ENCODE measurements around the gene ZCCHC7.
"Not testable (repeated sequence)": the region's sequence is repeated elsewhere in the genome, so short reads cannot be mapped to it uniquely, and the experiment has no call there.

The ZCCHC7 gene

DNA sequence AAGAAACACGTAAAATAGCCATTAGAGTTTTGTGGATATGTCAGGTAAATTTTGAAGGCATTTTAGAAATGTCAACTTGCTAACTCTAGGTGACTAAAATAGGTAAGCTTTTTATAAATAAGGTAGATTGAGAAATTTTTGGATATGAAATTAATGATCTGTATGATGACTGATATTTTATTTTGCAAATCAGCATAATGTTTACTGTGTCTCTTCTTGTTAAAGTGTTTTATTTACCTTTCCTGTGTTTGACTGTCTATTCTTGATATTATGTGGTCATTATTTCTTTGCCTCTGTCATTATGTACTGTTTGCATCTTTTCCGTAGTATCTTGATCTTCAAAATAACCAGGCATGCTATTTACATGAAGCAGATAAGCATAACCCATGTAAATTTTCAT lies 58.4 kb downstream of the ZCCHC7 start:
- no peak for DNase-seq (ENCODE audit: low spot score)

DNA sequence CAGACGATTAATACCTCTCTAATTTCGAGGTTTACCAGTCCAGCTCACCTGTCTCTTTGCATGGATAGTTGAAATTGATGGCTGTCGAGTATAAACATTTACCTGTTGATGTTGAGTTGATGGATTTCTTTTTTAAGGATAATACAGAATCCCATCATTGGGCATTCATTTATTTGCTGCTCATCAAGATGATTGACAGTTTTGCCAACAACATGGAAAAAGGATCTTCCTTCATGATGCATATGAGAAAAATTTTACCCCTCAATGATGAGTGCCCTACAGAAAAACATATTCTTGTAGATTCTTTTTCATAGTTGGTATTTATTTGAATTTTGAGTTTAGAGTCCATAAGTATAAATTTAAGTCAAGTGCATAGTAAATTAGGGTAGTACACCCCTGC lies 59.2 kb downstream of the ZCCHC7 start:
- DNase-seq (ENCODE audit: low spot score) = no peak

DNA sequence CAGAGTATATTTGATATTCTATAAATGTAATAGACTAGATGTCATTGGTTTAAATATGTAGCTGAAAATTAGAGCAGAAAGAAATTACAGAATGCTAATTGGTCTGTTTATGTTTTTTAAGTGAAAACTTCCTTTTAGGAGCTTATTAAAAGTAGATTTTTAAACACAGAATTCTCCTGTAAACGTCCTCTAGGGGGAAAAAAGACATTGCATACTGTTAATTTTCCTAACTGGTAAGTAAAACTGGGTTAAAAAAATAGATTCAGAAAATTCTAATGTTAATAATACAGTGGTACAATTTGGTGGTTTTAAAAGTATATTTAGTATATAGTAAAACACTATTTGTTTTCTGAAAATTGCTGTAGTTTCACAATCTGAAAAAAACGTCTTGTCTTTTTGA lies 59.8 kb downstream of the ZCCHC7 start:
- DNase-seq (ENCODE audit: low spot score) = no peak

DNA sequence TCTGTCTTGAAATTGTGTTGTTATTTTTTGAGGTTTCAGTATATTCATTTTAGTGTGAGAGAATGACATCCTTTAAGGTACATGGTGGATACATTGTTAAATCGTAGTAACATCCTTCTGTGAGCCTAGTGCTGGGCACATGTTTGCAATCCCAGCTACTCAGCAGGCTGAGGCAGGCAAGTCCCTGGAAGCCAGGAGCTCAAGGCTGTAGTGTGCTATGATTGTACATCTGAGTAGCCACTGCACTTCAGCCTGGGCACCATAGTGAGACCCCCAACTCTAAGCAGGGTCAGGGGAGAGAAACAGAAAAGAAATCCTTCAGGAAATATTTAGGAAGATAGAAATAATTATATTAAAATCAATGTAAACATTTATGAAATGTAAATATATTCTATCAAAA lies 62.3 kb downstream of the ZCCHC7 start:
- DNase-seq (ENCODE audit: low spot score) = no peak

DNA sequence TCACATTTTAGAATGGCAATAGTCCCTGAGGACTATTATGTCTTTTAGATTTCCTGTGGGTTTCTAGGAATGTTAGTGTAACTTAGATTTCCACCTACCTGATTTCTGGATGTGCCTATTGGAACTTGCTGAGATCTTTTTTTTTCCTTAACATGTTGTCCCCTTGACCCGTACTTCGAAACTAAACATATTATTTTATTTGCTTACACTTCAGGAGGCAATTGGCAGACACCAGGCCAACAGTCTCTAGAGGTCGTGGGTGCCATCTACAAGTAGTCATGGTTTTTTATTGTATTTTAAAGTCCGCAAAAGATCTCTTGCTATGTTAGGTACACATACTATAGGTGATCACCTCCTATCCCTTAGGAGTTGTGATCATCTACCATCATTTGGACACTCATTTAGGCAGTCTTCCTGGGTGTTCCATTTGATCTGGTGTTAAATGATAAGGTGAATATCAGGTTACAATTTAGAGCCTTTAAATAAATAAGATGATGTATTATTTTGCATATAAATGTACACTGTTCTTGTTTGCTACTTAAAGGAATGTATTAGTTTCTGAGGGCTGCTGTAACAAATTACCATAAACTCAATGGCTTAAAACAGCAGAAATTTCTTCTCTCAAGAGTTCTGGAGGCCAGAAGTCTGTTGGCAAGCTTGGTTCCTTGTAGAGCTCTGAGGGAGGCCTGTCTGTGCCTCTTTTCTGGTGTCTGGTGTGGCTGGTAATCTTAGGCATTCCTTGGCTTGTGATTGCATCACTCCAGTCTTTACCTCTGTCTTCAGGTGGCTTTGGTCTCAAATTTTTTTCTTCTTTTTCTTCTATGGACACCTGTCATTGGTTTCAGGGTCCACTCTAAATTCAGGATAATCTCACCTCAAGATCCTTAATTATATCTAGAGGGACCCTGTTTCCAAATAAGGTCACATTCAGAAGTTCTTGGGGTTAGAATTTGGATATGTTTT lies 64.8 kb downstream of the ZCCHC7 start:
- no peak for DNase-seq (ENCODE audit: low spot score)

DNA sequence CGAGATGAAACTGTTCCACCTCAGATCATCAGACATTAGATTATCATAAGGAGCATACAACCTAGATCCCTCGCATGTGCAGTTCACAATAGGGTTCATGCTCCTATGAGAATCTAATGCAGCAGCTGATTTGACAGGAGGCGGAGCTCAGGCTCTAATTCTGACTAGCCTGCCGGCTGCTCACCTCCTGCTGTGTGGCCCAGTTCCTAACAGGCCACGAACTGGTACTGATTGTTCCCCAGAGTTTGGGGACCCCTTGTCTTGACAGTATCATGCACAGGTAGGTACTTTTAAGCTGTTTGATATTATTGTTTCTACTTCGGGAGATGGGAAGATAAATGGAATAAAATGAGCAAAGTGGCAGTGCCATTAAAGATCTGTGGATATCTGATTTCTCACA lies 66.9 kb downstream of the ZCCHC7 start:
- no peak for DNase-seq (ENCODE audit: low spot score)

DNA sequence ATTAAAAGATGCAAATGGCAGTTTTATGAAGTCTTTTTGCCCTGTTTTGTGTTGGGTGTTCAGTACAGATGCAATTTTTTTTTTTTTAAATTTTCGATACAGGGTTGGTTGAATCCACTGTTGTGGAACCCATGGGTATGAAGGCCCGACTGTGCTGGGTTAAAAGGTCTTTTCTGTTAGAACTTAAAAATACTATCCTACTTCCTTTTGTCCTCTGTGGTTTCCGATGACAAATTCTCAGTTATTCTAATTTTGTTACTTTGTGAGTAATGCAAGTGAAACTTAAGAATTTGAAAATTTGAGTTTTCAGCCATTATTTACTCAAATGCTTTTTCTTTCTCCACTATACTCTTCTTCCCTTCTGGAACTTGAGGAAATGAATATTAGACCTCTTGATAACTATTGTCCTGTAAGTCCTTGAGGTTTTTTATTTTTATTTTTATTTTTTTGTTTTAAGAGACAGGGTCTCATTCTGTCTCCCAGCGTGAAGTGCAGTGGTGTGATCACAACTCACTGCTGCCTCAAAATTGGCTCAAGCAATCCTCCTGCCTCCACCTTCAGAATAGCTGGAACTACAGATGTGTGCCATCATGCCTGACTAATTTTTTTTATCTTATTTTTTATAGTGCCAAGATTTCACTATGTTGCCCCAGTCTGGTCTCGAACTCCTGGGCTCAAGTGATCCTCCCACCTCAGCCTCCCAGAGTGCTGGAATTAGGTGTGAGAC lies 67.5 kb downstream of the ZCCHC7 start:
- no peak for DNase-seq (ENCODE audit: low spot score)

DNA sequence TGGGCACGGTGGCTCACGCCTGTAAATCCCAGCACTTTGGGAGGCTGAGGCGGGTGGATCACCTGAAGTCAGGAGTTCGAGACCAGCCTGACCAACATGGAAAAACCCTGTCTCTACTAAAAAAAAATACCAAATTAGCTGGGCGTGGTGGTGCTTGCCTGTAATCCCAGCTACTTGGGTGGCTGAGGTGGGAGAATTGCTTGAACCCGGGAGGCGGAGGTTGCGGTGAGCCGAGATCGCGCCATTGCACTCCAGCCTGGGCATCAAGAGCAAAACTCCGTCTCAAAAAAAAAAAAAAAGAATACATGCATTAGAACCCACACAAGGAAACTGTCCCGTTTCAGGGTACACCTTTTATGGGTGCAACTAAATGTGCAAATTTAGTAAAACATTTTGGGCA lies 70.4 kb downstream of the ZCCHC7 start:
- DNase-seq (ENCODE audit: low spot score) = not testable (repeated sequence)

DNA sequence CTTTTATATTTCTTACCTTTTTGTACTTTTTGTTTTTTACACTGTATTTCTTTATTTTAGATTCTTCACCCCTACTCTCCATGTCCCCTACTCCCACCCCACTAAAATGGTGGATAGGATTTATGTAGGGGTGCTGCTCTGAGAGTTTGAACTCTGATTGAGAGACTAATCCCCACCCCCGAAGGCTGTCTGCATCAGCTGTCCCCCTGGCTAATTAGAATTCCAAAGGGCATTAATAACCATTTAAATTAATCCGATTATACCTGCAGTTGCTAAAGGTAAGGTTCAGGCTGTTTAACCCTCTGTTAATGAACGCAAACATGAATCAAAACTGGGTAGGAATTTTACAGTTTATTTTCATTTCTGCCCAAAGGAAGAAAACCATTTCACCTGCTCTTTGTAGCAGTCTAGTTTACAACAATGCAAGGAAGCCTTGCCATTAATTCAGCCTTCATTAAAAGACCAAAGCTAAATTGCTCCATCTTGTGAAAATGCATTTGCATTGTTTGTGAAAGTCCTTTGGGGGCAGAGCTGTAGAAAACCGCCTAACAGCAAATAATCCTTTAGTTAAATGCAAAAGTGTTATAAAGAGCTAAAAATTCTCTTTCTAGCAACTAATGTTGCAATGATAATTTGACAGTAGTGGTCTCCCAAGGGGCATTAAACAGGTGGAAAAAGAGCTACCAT lies 71.2 kb downstream of the ZCCHC7 start:
- no peak for DNase-seq (ENCODE audit: low spot score)

DNA sequence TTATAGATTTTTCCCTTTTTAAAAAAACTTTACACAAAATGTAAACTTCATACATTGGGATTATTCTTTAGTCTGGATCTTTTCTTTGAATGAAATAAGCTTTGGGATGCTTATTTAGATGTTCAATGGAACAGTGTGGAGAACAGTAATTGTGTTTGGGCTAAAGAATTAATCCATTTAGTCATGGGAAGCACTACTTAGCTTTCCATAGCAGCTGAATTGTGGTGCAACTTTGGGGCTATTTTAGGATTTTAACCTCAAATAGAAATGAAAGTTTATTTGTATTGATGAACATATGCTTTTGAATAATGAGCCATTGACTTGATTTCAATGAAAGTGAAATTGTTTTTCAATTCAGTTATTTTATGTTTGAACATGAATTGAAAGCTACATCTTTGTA lies 72.4 kb downstream of the ZCCHC7 start:
- DNase-seq (ENCODE audit: low spot score) = no peak

DNA sequence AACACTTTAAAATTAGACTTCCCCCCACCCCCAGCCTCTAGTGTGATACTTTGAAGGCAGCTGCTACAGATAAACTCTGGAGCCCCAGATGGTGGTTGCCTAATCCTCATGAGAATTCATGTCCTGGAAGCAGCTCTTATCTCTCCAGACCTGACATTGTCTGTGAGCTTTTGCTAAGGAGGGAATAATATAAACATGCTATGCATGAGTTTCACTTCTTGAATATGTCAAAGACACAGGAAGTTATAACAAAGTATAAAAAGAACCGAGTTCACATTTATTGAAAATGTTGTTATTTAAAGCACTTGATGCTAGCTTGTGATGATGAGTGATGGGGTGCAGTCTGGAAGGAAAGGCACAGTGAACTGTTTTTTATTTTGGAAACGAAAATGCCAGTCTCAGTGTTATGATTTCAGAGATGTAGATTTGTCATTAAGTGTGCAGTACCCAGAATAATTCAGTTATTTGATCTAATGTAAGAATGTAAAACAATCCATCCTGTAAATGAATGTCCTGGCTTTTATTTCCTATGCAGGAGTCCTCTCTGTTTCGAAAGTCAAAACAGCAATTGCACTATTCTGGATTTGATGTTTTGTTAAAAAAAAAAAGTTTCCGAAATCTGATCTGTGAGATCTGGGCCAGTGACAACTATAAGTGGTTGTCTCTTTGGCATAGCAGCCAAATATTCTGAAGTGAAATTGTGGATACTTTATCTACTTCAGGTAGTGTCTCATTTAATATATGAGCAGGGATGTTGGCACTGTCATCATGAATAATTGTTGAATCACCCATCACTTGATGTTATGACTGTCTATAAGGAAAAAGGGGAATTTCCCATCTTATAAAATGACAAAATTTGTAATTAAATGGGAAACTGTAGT lies 77.0 kb downstream of the ZCCHC7 start:
- peak; percentile 18 for DNase-seq (ENCODE audit: low spot score)

DNA sequence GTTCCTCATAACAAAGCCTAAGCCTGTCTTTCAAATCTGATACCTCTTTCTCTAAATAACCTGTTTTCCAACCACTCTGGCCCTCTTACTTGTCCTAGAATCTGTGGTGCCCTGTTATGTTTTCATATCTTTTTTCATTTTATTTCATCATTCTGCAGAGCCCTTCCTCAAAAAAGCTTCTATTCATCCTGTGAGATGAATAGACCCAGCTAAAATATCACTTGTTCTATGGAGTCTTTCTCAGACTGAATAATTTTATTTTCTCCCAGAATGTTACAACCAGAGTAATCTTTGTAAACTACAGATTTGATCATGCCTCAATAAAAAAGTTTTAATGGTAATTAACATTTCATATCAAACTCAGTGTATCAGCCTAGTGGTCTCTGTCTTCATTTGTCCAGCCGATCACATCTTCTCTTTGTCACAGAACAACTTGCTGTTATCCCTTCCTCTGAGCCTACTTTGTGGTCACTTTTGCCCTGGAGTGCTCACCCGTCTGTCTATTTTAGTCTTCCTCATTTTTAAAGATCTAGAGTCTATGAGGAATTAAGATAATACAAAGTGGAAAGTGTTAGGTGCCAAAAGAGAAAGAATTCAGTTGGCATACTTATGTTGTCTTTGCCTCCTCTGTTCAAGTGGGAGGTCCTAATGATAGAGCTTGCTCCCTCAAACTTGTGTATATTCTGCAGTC lies 77.8 kb downstream of the ZCCHC7 start:
- no peak for DNase-seq (ENCODE audit: low spot score)

DNA sequence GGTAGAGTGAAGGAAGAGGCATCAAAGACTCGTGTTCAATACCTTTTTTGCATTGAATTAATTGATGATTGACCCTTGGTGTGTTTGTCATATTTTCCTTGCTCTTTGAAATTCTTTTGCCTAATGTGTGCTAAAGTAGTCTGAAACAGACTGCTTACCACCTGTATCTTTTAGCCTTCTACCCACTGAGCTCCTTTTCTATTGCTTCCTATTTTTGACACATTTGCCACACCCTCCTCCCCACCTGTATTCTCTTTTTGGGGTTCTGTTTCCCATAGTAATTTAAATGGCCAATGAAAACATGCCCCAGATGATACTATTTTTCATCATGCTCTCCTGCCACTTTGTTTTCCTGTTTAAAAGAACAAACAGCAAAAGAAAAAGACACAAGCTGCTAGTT lies 78.5 kb downstream of the ZCCHC7 start:
- no peak for DNase-seq (ENCODE audit: low spot score)

DNA sequence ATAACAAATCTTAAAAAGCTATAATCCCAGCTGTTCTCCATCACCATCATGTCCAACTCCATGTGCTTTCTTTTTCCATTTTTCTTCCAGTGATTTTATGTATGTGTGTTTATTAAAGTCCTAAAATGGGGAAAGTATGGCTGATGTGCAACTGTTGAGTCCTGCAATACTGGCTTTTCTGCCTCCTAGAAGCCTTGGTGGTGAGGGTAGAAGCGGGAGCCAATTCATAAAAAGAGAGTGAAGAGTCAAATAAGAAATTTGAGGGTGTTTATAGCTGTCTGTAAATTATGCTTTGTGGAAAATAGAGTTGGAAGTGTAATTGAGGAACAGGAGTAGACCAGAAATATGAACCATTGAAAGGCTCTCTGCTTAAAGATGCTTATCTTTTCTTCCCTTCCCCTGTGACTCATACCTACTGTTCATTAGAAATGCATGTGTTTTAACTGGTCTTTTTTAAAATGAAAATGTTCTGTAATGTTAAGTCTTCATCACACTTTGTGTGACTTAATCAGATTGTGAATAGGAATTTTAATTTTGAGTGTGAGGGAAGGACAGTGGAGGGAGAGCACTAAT lies 80.1 kb downstream of the ZCCHC7 start:
- DNase-seq (ENCODE audit: low spot score) = no peak

DNA sequence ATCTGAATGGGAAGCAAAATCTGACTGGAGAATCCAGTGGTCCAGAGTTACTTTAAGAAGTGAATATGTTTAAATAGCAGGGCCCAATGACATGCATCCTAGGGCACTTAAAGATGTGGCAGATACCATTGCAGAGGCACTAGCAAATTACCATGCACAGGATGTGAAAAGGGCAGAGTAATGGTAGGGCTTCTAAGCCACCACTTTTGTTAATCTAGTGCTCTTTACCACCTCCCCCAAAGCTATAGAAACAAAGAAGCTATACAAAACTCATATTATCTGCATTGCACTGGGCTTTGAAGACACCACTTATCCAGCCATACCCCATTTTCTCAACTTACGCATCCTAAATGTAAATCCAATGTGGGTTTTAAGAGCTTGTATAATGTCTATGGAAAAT lies 81.2 kb downstream of the ZCCHC7 start:
- no peak for DNase-seq (ENCODE audit: low spot score)

DNA sequence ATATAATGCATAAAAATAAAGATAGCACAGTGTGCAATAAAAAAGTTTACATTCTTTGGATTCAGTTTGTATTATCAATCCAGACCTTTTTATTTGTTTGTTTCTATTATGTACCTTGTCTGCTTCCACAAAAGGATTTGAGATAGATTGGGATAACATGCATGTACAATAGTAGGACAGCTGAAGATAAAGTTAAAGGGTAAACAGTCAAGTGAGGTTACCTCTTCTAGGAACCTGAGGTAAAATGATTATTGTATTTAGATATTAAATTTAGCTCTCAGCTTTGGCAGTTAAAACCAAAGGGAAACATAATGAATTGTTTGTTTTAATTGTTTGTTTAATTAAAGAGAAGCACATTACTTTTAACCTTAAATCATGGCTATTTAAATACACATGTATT lies 81.7 kb downstream of the ZCCHC7 start:
- no peak for DNase-seq (ENCODE audit: low spot score)

DNA sequence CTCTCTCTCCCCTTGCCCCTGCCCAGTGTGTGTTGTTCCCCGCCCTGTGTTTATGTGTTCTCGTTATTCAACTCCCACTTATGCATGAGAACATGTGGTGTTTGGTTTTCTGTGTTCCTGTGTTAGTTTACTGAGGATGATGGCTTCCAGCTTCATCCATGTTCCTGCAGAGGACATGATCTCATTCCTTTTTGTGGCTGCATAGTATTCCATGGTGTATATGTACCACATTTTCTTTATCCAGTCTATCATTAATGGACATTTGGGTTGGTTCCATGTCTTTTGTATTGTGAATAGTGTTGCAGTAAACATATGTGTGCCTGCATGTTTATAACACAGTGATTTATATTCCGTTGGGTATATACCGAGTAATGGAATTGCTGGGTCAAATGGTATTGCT lies 83.1 kb downstream of the ZCCHC7 start:
- not testable (repeated sequence) for DNase-seq (ENCODE audit: low spot score)

DNA sequence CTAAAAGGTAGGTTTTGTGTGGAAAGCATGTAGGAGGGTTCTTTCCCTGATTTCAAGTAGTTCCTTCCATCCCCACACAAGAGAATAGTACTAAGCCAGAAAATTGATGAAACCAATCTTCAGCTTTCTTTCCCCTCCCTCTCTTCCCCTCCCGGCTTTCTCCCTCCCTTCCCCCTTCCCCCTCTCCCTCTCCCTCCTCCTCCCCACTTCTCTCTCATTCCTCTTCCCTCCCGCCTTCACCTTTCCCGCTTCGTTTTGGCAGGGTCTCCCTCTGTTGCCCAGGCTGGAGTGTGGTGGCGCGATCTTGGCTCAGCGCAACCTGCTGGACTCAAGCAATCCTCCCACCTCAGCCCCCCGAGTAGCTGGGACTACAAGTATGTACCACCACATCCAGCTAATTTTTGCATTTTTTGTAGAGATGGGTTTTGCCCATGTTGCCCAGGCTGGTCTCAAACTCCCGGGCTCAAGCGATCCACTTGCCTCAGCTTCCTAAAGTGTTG lies 85.8 kb downstream of the ZCCHC7 start:
- no peak for DNase-seq (ENCODE audit: low spot score)

DNA sequence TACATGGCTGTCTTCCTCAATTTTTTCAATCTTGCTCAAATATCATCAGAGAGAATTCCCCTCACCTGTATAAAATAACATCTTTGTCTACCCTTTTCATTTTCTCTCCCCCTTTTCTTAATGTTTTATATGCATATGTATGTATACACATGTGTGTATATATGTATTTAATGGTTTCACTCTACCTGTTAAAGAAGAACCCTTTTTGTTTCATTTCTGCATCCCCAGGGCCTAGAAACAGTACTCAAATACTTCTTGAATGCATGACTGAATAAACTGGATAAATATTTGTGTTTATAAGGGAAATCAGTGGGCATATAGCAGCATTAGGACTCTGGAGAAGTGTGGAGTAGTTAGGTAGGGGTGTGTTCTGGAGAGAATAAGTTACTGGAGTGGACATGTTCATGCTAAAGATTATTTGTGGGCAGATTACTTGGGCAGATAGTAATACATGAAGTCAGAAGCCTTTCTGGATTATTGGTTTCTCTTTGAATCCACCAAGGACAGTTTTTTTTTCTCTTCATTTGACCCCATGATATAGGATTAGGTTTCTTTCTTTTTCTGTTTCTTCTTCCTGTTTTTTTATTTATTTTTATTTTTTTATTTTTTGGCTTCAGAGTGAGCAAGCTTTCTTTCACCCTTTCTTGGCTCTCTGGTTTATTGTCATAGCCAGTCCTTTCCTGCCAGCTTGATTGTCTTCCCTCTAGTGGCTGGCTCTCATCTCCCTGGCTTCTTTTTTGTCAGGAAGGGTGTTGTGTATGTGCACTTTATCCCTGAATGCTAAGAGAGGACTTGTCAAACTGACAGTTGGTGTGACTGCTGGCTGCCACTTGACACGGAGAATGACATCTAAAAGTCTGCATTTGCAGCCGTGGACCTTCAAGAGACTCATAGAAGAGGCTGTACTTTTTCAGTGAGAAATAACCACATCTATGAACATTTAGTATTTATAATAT lies 89.3 kb downstream of the ZCCHC7 start:
- peak; percentile 14 for DNase-seq (ENCODE audit: low spot score)

Measured in HuH-7 (cell line).